PC-9 (cell line): Measurements from ENCODE around the gene SNAP91. TPM values are rescaled to one million over a fixed set of nuclear protein-coding genes. Genes with fewer than 3 reads are reported as not detected.
A peak's percentile ranks its signal among the peaks of the same experiment; 100 is the strongest.

Source experiments
- BruUV-seq: library from RNA; stranded (reverse); fragments of 400-500 nt; replicated peaks from 2 replicates; lab custom pipeline; 2021; lab: Mats Ljungman, UMichigan
- CTCF ChIA-PET: fragments of 300-600 bp; sonication (Branson Sonifier 250); formaldehyde crosslinking; loops from one replicate; lab custom pipeline; 2022; ENCODE audit warnings: antibody characterized with exemption; lab: Charles Lee
- POLR2A ChIA-PET: fragments of 300-600 bp; sonication (Branson Sonifier 250); formaldehyde crosslinking; loops from one replicate; lab custom pipeline; 2022; ENCODE audit warnings: antibody characterized with exemption; ENCODE audit not compliant: unreplicated experiment; lab: Charles Lee
- DNase-seq, 2 experiments: peaks; one replicate each; pipeline versions ENCODE4 v3.0.0 to v3.0.0-alpha.2; 2015 to 2022; ENCODE audit warnings: mixed read lengths in 1 of 2
- H2AFZ ChIP-seq: fragments of 200-600 bp; sonication (generic); 2 replicates; pipeline ENCODE4 v1.8.1; 2017; ENCODE audit warnings: antibody characterized with exemption
- H3F3A ChIP-seq: fragments of 200-600 bp; sonication (generic); 2 replicates; pipeline ENCODE4 v1.8.1; 2017; ENCODE audit warnings: antibody characterized with exemption, mild to moderate bottlenecking, low read depth; ENCODE audit not compliant: insufficient read depth
- H3K27ac ChIP-seq: fragments of 200-600 bp; sonication (generic); 2 replicates; pipeline ENCODE4 v1.6.1; 2016; ENCODE audit warnings: mixed run types
- H3K27me3 ChIP-seq: fragments of 200-600 bp; sonication (generic); 2 replicates; pipeline ENCODE4 v1.6.1; 2016; ENCODE audit warnings: low read depth, mixed run types; ENCODE audit not compliant: insufficient read depth
- H3K36me3 ChIP-seq: fragments of 200-600 bp; sonication (generic); 2 replicates; pipeline ENCODE4 v1.6.1; 2016; ENCODE audit warnings: low read depth, mixed run types
- H3K4me1 ChIP-seq: fragments of 200-600 bp; sonication (generic); replicated peaks from 2 replicates; pipeline ENCODE4 v1.6.1; 2016; ENCODE audit warnings: mixed run types; ENCODE audit not compliant: insufficient read depth
- H3K4me2 ChIP-seq: fragments of 200-600 bp; sonication (generic); 2 replicates; pipeline ENCODE4 v1.6.1; 2017; ENCODE audit warnings: mixed run types
- H3K4me3 ChIP-seq: fragments of 200-600 bp; sonication (generic); 2 replicates; pipeline ENCODE4 v1.6.1; 2016; ENCODE audit warnings: mixed run types
- H3K79me2 ChIP-seq: fragments of 200-600 bp; sonication (generic); 2 replicates; pipeline ENCODE4 v1.6.1; 2017; ENCODE audit warnings: low read depth, mixed run types
- H3K9me2 ChIP-seq: fragments of 200-600 bp; sonication (generic); 2 replicates; pipeline ENCODE4 v1.8.1; 2017; ENCODE audit warnings: mild to moderate bottlenecking; ENCODE audit not compliant: insufficient read depth
- H3K9me3 ChIP-seq: fragments of 200-600 bp; sonication (generic); 2 replicates; pipeline ENCODE4 v1.8.1; 2016; ENCODE audit warnings: low read depth; ENCODE audit not compliant: insufficient read depth
- H4K20me1 ChIP-seq: fragments of 200-600 bp; sonication (generic); 2 replicates; pipeline ENCODE4 v1.8.1; 2017; ENCODE audit not compliant: insufficient read depth
- EZH2 ChIP-seq: fragments of 200-600 bp; sonication (generic); IDR thresholded peaks from 2 replicates; pipeline ENCODE4 v1.8.0; 2017; ENCODE audit warnings: antibody characterized with exemption, low read depth
- intact Hi-C: fragments of 100-400 bp; cut with micrococcal nuclease; formaldehyde crosslinking; loops from one replicate; pipeline ENCODE4 v1.10.0; 2022; ENCODE audit not compliant: unreplicated experiment
- total RNA-seq: library from RNA; stranded (reverse); gene quantifications from 2 replicates; pipeline ENCODE4 v1.2.3, GENCODE V29; 2021
- TF ChIP-seq, protein P1 (sequence below): fragments of 200-600 bp; sonication (generic); conservative IDR thresholded peaks from 2 replicates; pipeline ENCODE4 v1.6.1; 2017; ENCODE audit warnings: mixed run types, antibody characterized with exemption, mild to moderate bottlenecking, moderate library complexity

SNAP91 gene
- total RNA-seq, 1 experiment from 2014 or later, result not detected

DNA sequence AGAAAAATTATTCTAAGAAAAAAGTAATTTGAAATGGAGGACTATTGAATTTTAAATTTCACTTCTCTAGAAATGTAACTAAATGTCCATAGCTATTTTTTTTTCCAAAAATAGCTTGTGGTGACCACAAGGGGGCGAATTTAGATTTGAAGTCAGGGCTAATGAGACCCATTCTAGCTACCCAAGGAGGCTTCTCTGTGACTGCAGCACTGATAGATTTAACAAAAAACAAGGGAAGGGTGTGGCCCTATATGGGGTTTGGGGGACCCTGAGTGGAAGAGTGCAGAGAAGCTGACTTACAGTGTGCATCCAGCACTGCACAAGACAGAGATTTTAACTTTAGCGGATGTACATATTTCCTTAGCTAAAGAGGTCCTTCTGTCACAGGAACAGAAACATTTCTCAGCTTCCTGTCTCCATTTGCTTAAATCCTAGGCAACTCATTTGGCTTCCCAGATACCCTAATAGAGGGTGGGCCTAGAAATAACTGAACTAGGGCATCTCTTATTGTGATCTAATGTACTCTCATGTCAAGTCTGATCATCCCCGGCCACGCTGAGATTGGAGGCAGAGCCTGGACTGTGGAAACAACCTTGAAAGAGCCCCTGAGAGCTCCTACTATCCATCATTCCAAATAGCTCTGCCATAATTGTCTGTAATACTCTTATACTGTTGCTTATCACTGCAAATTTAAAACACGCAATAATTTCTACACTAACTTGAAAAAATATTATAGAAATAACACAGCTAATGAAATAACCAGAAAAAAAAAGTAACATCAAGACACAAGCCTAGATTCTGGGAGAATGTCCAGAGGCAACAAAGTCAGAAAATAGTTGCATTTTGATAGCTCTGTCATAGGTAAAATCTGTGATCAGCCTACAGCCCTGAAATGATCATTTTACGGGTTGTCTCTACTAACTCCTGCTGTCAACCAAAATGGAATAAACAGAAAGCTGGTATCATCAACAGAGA lies 93.6 kb downstream of the SNAP91 start:
- Histone ChIP-seq H3F3A (no peaks in the 10 kb centered on the region), H4K20me1 (no peaks in the 10 kb centered on the region), H3K27me3 (no peaks in the 10 kb centered on the region), H3K9me3 (no peaks in the 10 kb centered on the region), H3K9me2 (no peaks in the 10 kb centered on the region), H3K36me3 (no peaks in the 10 kb centered on the region), H2AFZ (no peak overlapping the region), H3K4me2 (no peak overlapping the region), H3K27ac (no peak overlapping the region), H3K4me3 (no peak overlapping the region), H3K79me2 (no peaks in the 10 kb centered on the region), H3K4me1 (no peaks in the 10 kb centered on the region)
- DNase-seq, result no peak
- no TSS peak for BruUV-seq
- POLR2A ChIA-PET, result interaction anchor here (0.7 to 1.0 kb wide), 2 partner anchors 245 to 425 kb away, joined by 5 to 6 read pairs; no protein-coding TSS in a partner anchor
- TF ChIP-seq, protein P1, sequence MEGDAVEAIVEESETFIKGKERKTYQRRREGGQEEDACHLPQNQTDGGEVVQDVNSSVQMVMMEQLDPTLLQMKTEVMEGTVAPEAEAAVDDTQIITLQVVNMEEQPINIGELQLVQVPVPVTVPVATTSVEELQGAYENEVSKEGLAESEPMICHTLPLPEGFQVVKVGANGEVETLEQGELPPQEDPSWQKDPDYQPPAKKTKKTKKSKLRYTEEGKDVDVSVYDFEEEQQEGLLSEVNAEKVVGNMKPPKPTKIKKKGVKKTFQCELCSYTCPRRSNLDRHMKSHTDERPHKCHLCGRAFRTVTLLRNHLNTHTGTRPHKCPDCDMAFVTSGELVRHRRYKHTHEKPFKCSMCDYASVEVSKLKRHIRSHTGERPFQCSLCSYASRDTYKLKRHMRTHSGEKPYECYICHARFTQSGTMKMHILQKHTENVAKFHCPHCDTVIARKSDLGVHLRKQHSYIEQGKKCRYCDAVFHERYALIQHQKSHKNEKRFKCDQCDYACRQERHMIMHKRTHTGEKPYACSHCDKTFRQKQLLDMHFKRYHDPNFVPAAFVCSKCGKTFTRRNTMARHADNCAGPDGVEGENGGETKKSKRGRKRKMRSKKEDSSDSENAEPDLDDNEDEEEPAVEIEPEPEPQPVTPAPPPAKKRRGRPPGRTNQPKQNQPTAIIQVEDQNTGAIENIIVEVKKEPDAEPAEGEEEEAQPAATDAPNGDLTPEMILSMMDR, result peak; percentile 75
- TF ChIP-seq EZH2, result no peak
- CTCF ChIA-PET, result interaction anchor here (0.7 kb wide), 2 partner anchors 607 to 1352 kb away, joined by 3 read pairs; no protein-coding TSS in a partner anchor
- intact Hi-C loops, result loop anchor here (5.0 to 10.0 kb wide), 2 partner anchors 249 to 607 kb away; no protein-coding TSS in a partner anchor

DNA sequence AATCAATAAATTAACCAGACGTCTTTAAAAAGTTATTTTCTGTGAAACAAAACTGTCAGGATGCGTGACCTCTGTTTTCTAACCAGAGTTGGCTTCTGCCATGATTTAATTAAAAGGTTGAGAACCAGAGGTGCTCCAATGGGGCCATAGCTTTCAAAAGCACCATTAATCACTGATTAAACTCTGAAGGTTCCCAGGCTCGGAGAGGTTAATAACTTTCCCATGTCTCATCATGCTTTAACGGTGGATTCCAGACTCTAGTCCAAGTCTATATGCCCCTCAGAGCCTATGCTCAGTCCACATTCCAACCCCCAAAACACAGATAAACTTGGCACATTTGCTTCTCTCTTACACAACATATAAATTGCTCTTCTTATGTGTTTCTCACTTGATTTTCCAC lies 95.5 kb downstream of the SNAP91 start:
- TF ChIP-seq, protein P1, result no peak
- no peak for TF ChIP-seq EZH2
- Histone ChIP-seq H2AFZ (no peak overlapping the region), H3K36me3 (no peaks in the 10 kb centered on the region), H3K9me2 (no peaks in the 10 kb centered on the region), H3K4me1 (no peaks in the 10 kb centered on the region), H3K9me3 (no peaks in the 10 kb centered on the region), H3K4me3 (no peak overlapping the region), H3F3A (no peaks in the 10 kb centered on the region), H3K79me2 (no peaks in the 10 kb centered on the region), H3K27ac (no peak overlapping the region), H3K27me3 (no peaks in the 10 kb centered on the region), H3K4me2 (no peak overlapping the region), H4K20me1 (no peaks in the 10 kb centered on the region)
- intact Hi-C loops, result loop anchor here (10.0 kb wide), 1 partner anchor 251 kb away; no protein-coding TSS in a partner anchor
- ChIA-PET CTCF (no interaction called here), POLR2A (no interaction called here)
- DNase-seq, result no peak
- no TSS peak for BruUV-seq

GRCh38 chr6:83609248-83609647 lies 99.7 kb downstream of the SNAP91 start:
- ChIA-PET POLR2A (no interaction called here), CTCF (interaction anchor here (0.7 kb wide), 1 partner anchor 183 kb away, joined by 3 read pairs; no protein-coding TSS in a partner anchor)
- H3K4me1 ChIP-seq, result no peaks in the 10 kb centered on the region
- BruUV-seq, result no TSS peak
- no peaks in the 10 kb centered on the region for H4K20me1 ChIP-seq
- H3F3A ChIP-seq, result no peaks in the 10 kb centered on the region
- TF ChIP-seq, protein P1, result no peak
- TF ChIP-seq EZH2, result no peak
- no peak for DNase-seq
- no peaks in the 10 kb centered on the region for H3K27me3 ChIP-seq
- H3K79me2 ChIP-seq, result no peaks in the 10 kb centered on the region
- H3K4me3 ChIP-seq, result no peak overlapping the region
- no peaks in the 10 kb centered on the region for H3K36me3 ChIP-seq
- no peak overlapping the region for H2AFZ ChIP-seq
- H3K4me2 ChIP-seq, result no peak overlapping the region
- no peaks in the 10 kb centered on the region for H3K9me3 ChIP-seq
- H3K27ac ChIP-seq, result no peak overlapping the region
- H3K9me2 ChIP-seq, result no peaks in the 10 kb centered on the region
- intact Hi-C loops, result no loop called here
